TTC549 (cell line): ENCODE data around the gene HEATR1.
A peak's percentile ranks its signal among the peaks of the same experiment; 100 is the strongest.

Source experiments
- FAIRE-seq: peaks from 2 replicates; lab custom pipeline; 2012; peaks lifted over from hg19 to GRCh38; lab: Jason Lieb, UNC

Gene HEATR1

GRCh38 chr1:236508593-236509027 is 95.7 kb downstream of the HEATR1 start:
- no peak for FAIRE-seq

DNA sequence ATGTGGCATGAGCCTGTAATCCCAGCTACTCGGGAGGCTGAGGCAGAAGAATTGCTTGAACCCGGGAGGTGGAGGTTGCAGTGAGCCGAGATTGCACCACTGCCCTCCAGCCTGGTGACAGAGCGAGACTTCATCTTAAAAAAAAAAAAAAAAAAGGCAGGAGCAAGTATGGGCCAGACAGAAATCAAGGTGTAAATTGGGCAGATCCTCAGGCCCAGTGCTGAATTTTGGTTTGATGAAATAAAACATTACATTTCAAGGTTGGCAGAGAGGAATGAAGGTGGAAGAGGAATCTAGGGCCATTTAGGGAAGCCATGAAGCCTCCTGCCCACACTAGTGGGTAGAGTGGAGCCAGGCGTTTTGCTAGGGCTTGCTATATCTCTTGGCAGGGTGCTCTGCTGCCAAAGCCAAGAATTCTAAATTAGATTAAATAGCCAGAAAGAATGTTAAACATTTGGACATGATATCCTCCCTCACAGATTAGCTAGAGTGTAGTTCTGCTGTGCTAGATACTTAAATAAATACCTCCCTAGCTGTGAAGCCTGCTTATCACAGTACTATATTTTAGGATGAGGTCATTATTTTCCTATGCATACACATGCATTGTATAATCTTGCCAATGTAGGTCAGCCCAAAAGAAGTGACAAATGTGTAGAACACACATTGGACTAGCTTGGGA is 97.2 kb downstream of the HEATR1 start:
- no peak for FAIRE-seq

- peak; percentile 62 for FAIRE-seq
These were observed 100.0 kb downstream of the HEATR1 start for GRCh38 chr1:236504338-236504737.

GRCh38 chr1:236502972-236503639 is 101.2 kb downstream of the HEATR1 start:
- FAIRE-seq: peak; percentile 53

GRCh38 chr1:236502579-236502971 is 101.7 kb downstream of the HEATR1 start:
- no peak for FAIRE-seq

DNA sequence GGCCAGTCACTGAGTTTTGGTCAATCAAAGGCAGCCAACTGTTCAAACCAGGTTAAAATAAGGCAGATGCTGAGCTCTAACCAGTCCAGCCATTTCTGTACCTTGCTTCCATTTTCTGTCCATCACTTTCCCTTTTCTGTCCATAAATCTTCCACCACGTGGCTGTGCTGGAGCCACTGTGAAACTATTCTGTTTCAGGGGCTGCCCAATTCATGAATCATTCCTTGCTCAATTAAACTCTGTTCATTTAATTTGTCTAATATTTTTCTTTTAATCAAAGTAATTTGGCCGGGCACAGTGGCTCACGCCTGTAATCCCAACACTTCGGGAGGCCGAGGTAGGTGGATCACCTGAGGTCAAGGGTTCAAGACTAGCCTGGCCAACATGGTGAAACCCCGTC is 103.2 kb downstream of the HEATR1 start:
- FAIRE-seq: no peak
